Heart left ventricle (tissue), 13 donors: ENCODE results near the gene LPXN.

Source experiments
- CTCF ChIP-seq, 12 donors: fragments of 200-600 bp; sonication (generic) in 4 of 12; IDR thresholded peaks; one replicate each; pipeline versions ENCODE4 v1.5.0 to v1.8.0; 2018 to 2022; ENCODE audit warnings: antibody characterized with exemption in 12 of 12, mild to moderate bottlenecking in 5 of 12
- POLR2A ChIP-seq, 2 donors: fragments of 450-650 bp; IDR thresholded peaks; one replicate each; pipeline ENCODE4 v1.6.1; 2017; ENCODE audit warnings: antibody characterized with exemption in 2 of 2, mild to moderate bottlenecking in 2 of 2, moderate library complexity in 2 of 2
- donor health status: ischemic (EF 13 %, LVEDD 7.1; RV severe dilation, severe dysfunction).
- donor health status: DM: no; HTN: yes; CAD: no.
- donor health status: DM: no; HTN: no; CAD: no.
- donor health status: ischemic (EF 25% LVEDD 6.9; RV normal size, moderate dysfunction).
- donor health status: ischemic (EF 25% LVEDD 5.7; RV mildly dilated, moderate dysfunction).
- donor health status: ischemic (EF 35%, LVEDD 5.7; RV mildly dilated, moderate dysfunction).
- donor health status: nonischemic (EF 11% LVEDD 7.7; RV severe dilation, severe dysfunction).
- donor health status: DM: yes; HTN: yes; CAD: no.
- donor health status: PGD.
- donor health status: ischemic (EF 29% LVEDD 5.4; RV normal size, mild dysfunction).
- donor health status: nonischemic (EF 23%, LVEDD 6.1; RV moderate dilation, normal function).

GRCh38 chr11:58506935-58507334, 68.7 kb downstream of the LPXN start:
- TF ChIP-seq CTCF (IDR thresholded peaks at IDR 0.05): no peak
- TF ChIP-seq POLR2A (IDR thresholded peaks at IDR 0.05): no peak
